Endothelial cell of umbilical vein (primary cell): Measurements from ENCODE around the gene HCST. TPM values are rescaled to one million over a fixed set of nuclear protein-coding genes. Genes with fewer than 3 reads are reported as not detected.

Source experiments
- BruUV-seq: library from RNA; stranded (reverse); fragments of 400-500 nt; replicated peaks from 2 replicates; lab custom pipeline; 2021; lab: Mats Ljungman, UMichigan
- CTCF ChIA-PET: fragments of 300-600, 350-600 bp; sonication (Branson Sonifier 250); formaldehyde crosslinking; loops from one replicate; lab custom pipeline; 2021; ENCODE audit warnings: antibody characterized with exemption, inconsistent platforms; lab: Charles Lee
- POLR2A ChIA-PET: fragments of 300-600, 350-600 bp; sonication (Branson Sonifier 250); formaldehyde crosslinking; loops from one replicate; lab custom pipeline; 2021; ENCODE audit warnings: antibody characterized with exemption, inconsistent platforms; lab: Charles Lee
- DNase-seq: peaks from one replicate; pipeline ENCODE4 v3.0.0-alpha.2; 2011; ENCODE audit warnings: low read depth, low spot score
- FAIRE-seq: peaks from 2 replicates; lab custom pipeline; 2011; peaks lifted over from hg19 to GRCh38; lab: Jason Lieb, UNC
- H2AFZ ChIP-seq: 2 replicates; pipeline ENCODE4 v1.6.0; 2012; ENCODE audit warnings: low read depth, low read length, control low read depth, inconsistent platforms
- H3K27ac ChIP-seq: 2 replicates; pipeline ENCODE4 v1.5.1; 2011; ENCODE audit warnings: low read depth, mild to moderate bottlenecking, control low read depth, low read length, moderate library complexity; ENCODE audit not compliant: insufficient read depth
- H3K27me3 ChIP-seq, 2 experiments: 2 replicates each; pipeline versions ENCODE4 v1.6.0 to v1.6.1; 2011; ENCODE audit warnings: low read length in 2 of 2, mixed read lengths in 1 of 2; ENCODE audit not compliant: control insufficient read depth in 2 of 2, insufficient read depth in 2 of 2
- H3K36me3 ChIP-seq, 2 experiments: 2 replicates in 1 of 2; 3 replicates in 1 of 2; pipeline ENCODE4 v1.5.1; 2011; ENCODE audit warnings: low read length in 2 of 2, mild to moderate bottlenecking in 1 of 2, moderate library complexity in 1 of 2; ENCODE audit not compliant: control insufficient read depth in 2 of 2, insufficient read depth in 2 of 2; ENCODE audit errors: extremely low read depth in 1 of 2
- H3K4me1 ChIP-seq: 3 replicates; pipeline ENCODE4 v1.5.1; 2011; ENCODE audit warnings: mild to moderate bottlenecking, low read length; ENCODE audit not compliant: control insufficient read depth, insufficient read depth; ENCODE audit errors: extremely low read depth
- H3K4me2 ChIP-seq: 2 replicates; pipeline ENCODE4 v1.6.1; 2011; ENCODE audit warnings: low read length, control low read depth, mixed read lengths; ENCODE audit not compliant: insufficient read depth
- H3K4me3 ChIP-seq, 3 experiments: fragments of 200-600 bp in 1 of 3; sonication (generic), shearing (Covaris generic) in 1 of 3; replicated peaks in 1 of 3; 2 replicates each; pipeline ENCODE4 v1.5.1; 2011 to 2016; ENCODE audit warnings: control low read depth in 3 of 3, low read length in 3 of 3, mild to moderate bottlenecking in 2 of 3, inconsistent platforms in 1 of 3, low read depth in 1 of 3, moderate library complexity in 1 of 3; ENCODE audit not compliant: insufficient read depth in 1 of 3
- H3K79me2 ChIP-seq: 2 replicates; pipeline ENCODE4 v1.6.0; 2012; ENCODE audit warnings: low read length, inconsistent platforms; ENCODE audit not compliant: control insufficient read depth, insufficient read depth
- H3K9ac ChIP-seq: replicated peaks from 2 replicates; pipeline ENCODE3; 2011; ENCODE audit warnings: low read length, control low read depth; ENCODE audit not compliant: insufficient read depth; ENCODE audit errors: extremely low read depth
- H3K9me1 ChIP-seq: replicated peaks from 3 replicates; pipeline ENCODE4 v1.6.0; 2011; ENCODE audit warnings: mild to moderate bottlenecking, low read length; ENCODE audit not compliant: control insufficient read depth, insufficient read depth; ENCODE audit errors: extremely low read depth
- H3K9me3 ChIP-seq: replicated peaks from 2 replicates; pipeline ENCODE4 v1.5.1; 2012; ENCODE audit warnings: low read length, inconsistent platforms; ENCODE audit not compliant: control insufficient read depth, insufficient read depth
- H4K20me1 ChIP-seq: replicated peaks from 2 replicates; pipeline ENCODE3; 2011; ENCODE audit warnings: mild to moderate bottlenecking, low read length; ENCODE audit not compliant: control insufficient read depth, insufficient read depth; ENCODE audit errors: extremely low read depth
- CTCF ChIP-seq, 2 donors: IDR thresholded peaks; 1 replicate in 1 of 2; 2 replicates in 1 of 2; pipeline ENCODE4 v1.5.1; 2011; ENCODE audit warnings: low read length in 2 of 2, mild to moderate bottlenecking in 2 of 2, moderate library complexity in 2 of 2, control low read depth in 1 of 2, inconsistent platforms in 1 of 2, low read depth in 1 of 2; ENCODE audit not compliant: insufficient read depth in 1 of 2; ENCODE audit errors: extremely low read depth in 1 of 2
- EZH2 ChIP-seq: IDR thresholded peaks from 2 replicates; pipeline ENCODE4 v1.6.1; 2012; ENCODE audit warnings: borderline replicate concordance, low read depth, mild to moderate bottlenecking, moderate library complexity, low read length, inconsistent platforms; ENCODE audit not compliant: severe bottlenecking
- FOS ChIP-seq: IDR thresholded peaks from 2 replicates; pipeline ENCODE4 v1.6.1; 2011; ENCODE audit warnings: mild to moderate bottlenecking, low read length, moderate library complexity, borderline replicate concordance; ENCODE audit not compliant: insufficient read depth
- GATA2 ChIP-seq: IDR thresholded peaks from 2 replicates; pipeline ENCODE4 v1.7.0; 2011; ENCODE audit warnings: low read depth, mild to moderate bottlenecking, moderate library complexity, mixed read lengths, low read length; ENCODE audit not compliant: insufficient read length, insufficient read depth
- JUN ChIP-seq: IDR thresholded peaks from 2 replicates; pipeline ENCODE4 v1.6.1; 2011; ENCODE audit warnings: borderline replicate concordance, low read depth; ENCODE audit not compliant: insufficient read length, insufficient read depth
- MAX ChIP-seq: IDR thresholded peaks from 2 replicates; pipeline ENCODE4 v1.6.1; 2011; ENCODE audit not compliant: insufficient read depth, insufficient read length
- MYC ChIP-seq: IDR thresholded peaks from one replicate; pipeline ENCODE4 v1.6.1; 2011; ENCODE audit warnings: mild to moderate bottlenecking, low read depth, low read length
- POLR2A ChIP-seq: IDR thresholded peaks from 2 replicates; pipeline ENCODE4 v1.6.1; 2012; ENCODE audit warnings: low read depth, mild to moderate bottlenecking, control low read depth, low read length
- POLR2AphosphoS5 ChIP-seq: IDR thresholded peaks from 2 replicates; pipeline ENCODE4 v1.6.1; 2012; ENCODE audit warnings: low read depth, mild to moderate bottlenecking, control low read depth, low read length, moderate library complexity; ENCODE audit not compliant: insufficient read depth
- dilution Hi-C: fragments of 300-500 bp; cut with MboI; formaldehyde crosslinking; loops from one replicate; pipeline ENCODE4 v1.15.0; 2019; ENCODE audit warnings: low sequenced_read_pairs; ENCODE audit not compliant: extremely low pct_ligation_motif_present
- intact Hi-C: fragments of 100-400 bp; cut with micrococcal nuclease; formaldehyde crosslinking; loops from one replicate; pipeline ENCODE4 v1.10.0; 2022
- polyA plus RNA-seq, 4 experiments: library from polyadenylated mRNA; depleted of rRNA in 3 of 4; stranded (reverse) in 3 of 4; unstranded in 1 of 4; fragments of >200 nt; gene quantifications; 2 replicates each; pipeline versions ENCODE4 v1.2.1 to v1.2.3, GENCODE V29; 2011 to 2012; ENCODE audit warnings: missing spikeins in 1 of 4
- total RNA-seq: library from RNA; stranded (reverse); gene quantifications from 2 replicates; pipeline ENCODE4 v1.2.3, GENCODE V29; 2021

The HCST gene
- total and polyA plus RNA-seq, 2 donors (not counting 3 experiments of a cell fraction or from before 2014, with no cell fraction given): not detected

GRCh38 chr19:35945121-35945790, 42.9 kb downstream of the HCST start:
- no peak for FAIRE-seq
- intact Hi-C loops (no loop called here), dilution Hi-C loops (no loop called here)
- H3K27ac ChIP-seq: no peak overlapping the region
- no peaks in the 10 kb centered on the region for H3K9me3 ChIP-seq
- no peaks in the 10 kb centered on the region for H3K4me1 ChIP-seq
- H3K4me3 ChIP-seq: no peak overlapping the region
- H2AFZ ChIP-seq: no peak overlapping the region
- no peaks in the 10 kb centered on the region for H3K27me3 ChIP-seq
- no peak overlapping the region for H3K9ac ChIP-seq
- DNase-seq: no peak
- H3K79me2 ChIP-seq: no peaks in the 10 kb centered on the region
- H4K20me1 ChIP-seq: peaks cover 4% of the 10 kb centered on the region
- no peaks in the 10 kb centered on the region for H3K9me1 ChIP-seq
- BruUV-seq: no TSS peak
- TF ChIP-seq JUN: no peak
- no peak for TF ChIP-seq CTCF (IDR thresholded peaks at IDR 0.05; ENCODE audit: extremely low read depth in 1 of 2, insufficient read depth in 1 of 2, low read depth in 1 of 2, low read length in 2 of 2)
- no peak for TF ChIP-seq FOS
- TF ChIP-seq MAX: no peak
- no peak for TF ChIP-seq MYC
- no peak for TF ChIP-seq EZH2
- TF ChIP-seq POLR2AphosphoS5: no peak
- TF ChIP-seq POLR2A: no peak
- no peak for TF ChIP-seq GATA2
- CTCF ChIA-PET: no interaction called here
- no peak overlapping the region for H3K4me2 ChIP-seq
- POLR2A ChIA-PET: interaction anchor here (0.5 kb wide), 1 partner anchor 200 kb away, joined by 3 read pairs; the partner anchor contains the start of genes PSENEN and U2AF1L4
- H3K36me3 ChIP-seq: no peaks in the 10 kb centered on the region
